Measurements from ENCODE around the gene C2orf81. TPM values are rescaled to one million over a fixed set of nuclear protein-coding genes. Genes with fewer than 3 reads are reported as not detected.
A peak's percentile ranks its signal among the peaks of the same experiment; 100 is the strongest.

The C2orf81 gene
- total and polyA plus RNA-seq, 2 of the 4 experiments (the other 2 are of a cell fraction), result 0.18 to 0.74 TPM

DNA sequence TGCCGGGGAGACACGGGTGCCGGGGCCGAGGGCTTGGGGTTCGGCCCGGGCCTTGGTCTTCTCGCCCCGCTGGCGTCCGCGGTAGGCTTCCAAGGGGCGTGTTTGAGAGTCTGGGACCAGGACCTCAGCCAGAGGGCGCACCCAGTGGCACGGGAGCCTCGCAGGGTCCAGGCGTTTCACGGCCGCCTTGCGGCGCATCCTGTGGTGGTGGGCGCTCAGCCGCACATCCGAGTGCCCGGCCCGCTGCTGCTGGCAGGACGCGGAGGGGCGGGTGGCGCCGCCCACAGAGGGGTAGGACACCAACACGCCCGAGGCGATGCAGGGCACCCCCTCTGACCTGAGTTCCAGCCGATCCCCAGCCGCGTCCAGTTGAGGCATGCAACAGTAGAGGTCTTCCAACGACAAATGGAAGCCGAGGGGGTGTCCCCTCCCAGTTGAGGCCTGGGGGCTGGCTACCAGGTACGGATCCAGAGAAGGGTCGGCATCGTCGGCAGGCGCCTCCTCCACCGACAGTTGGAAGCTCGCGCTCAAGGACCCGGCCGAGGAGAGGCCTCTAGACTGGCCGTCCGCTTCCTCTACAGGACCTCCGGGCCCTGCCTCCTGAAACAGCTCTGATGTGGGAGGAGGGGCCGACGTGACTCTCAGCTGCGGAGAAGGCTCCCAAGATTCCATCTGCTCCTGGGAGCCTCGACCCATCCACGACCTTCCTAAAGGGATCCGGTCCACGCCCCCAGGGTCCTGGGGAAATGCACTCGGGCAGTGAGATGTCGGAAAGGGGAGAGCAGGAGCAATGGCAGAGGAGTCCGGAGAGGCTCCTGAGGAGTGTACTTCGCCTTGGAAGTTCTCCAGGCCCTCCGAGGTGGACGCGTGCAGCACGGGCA, 6.3 kb downstream of the C2orf81 start:
- Histone ChIP-seq H3K36me3 (ENCODE audit: control insufficient read depth, insufficient read depth, low read length) (no peaks in the 10 kb centered on the region), H2BK5ac (ENCODE audit: low read depth, low read length, poor library complexity, severe bottlenecking) (no peak overlapping the region), H4K5ac (ENCODE audit: low read depth, low read length) (no peak overlapping the region), H3K27me3 (ENCODE audit: control insufficient read depth, insufficient read depth, low read length) (peaks cover 34% of the 10 kb centered on the region), H4K8ac (ENCODE audit: low read depth in 2 of 2, low read length in 2 of 2) (peak overlapping the region; percentile 10 to 25; a peak in 2 of 4 replicates), H3K4me3 (ENCODE audit: insufficient read depth, low read depth, low read length) (no peak overlapping the region), H3K79me1 (ENCODE audit: low read depth in 1 of 2, low read length in 2 of 2) (no peaks in the 10 kb centered on the region), H3K27ac (ENCODE audit: insufficient read depth, low read length) (no peak overlapping the region), H2BK15ac (ENCODE audit: low read depth, low read length) (no peak overlapping the region), H2AK5ac (ENCODE audit: low read depth, low read length) (no peak overlapping the region), H3K18ac (ENCODE audit: low read depth, low read length) (no peak overlapping the region), H3K4ac (ENCODE audit: low read depth, low read length) (no peak overlapping the region), H3K56ac (ENCODE audit: extremely low read depth, insufficient read depth, low read length) (no peak overlapping the region), H3K9me1 (ENCODE audit: insufficient read depth, low read length) (no peaks in the 10 kb centered on the region), H3K4me1 (ENCODE audit: control insufficient read depth, insufficient read depth, low read length) (no peaks in the 10 kb centered on the region), H3K4me2 (ENCODE audit: low read depth, low read length) (no peak overlapping the region; the same call in 1 of the 2 replicates), H3K9me3 (ENCODE audit: control insufficient read depth, insufficient read depth, low read length) (no peaks in the 10 kb centered on the region), H2AFZ (replicated peaks; ENCODE audit: low read length, poor library complexity) (peak overlapping the region; percentile 86), H3K23ac (ENCODE audit: low read depth, low read length) (no peak overlapping the region), H3K14ac (replicated peaks; ENCODE audit: low read depth, low read length) (no peak overlapping the region), H2AK9ac (replicated peaks; ENCODE audit: low read depth, low read length, poor library complexity) (peak overlapping the region; percentile 72), H4K20me1 (ENCODE audit: insufficient read depth, low read length) (no peaks in the 10 kb centered on the region), H3K9ac (ENCODE audit: low read depth, low read length) (no peak overlapping the region), H2BK120ac (ENCODE audit: low read depth, low read length) (no peak overlapping the region), H4K91ac (ENCODE audit: insufficient read depth, low read depth, low read length) (no peak overlapping the region), H2BK20ac (ENCODE audit: low read depth, low read length) (no peak overlapping the region)
- ChIA-PET POLR2A (ENCODE audit: unreplicated experiment) (no interaction called here), CTCF (no interaction called here)
- no TSS peak for BruUV-seq (replicated peaks)
- ATAC-seq (ENCODE audit: low read depth) (peak; percentile 44), DNase-seq (no peak)
- dilution Hi-C loops (cut with HindIII; ENCODE audit: low sequenced_read_pairs, unreplicated experiment) (no loop called here), in situ Hi-C loops (cut with MboI; ENCODE audit: low sequenced_read_pairs) (no loop called here), intact Hi-C loops (cut with micrococcal nuclease) (no loop called here)
- WGBS, 2 experiments (ENCODE audit: extremely low coverage in 2 of 2, insufficient read length in 1 of 2), result 10% methylated on average over 34 of the region's 66 CpGs; no CpG with 5 or more reads in 1 of the 2 experiments
- TF ChIP-seq MXI1 (IDR thresholded peaks at IDR 0.05; ENCODE audit: borderline replicate concordance, low read depth, low read length) (no peak), MAFK (IDR thresholded peaks at IDR 0.05; ENCODE audit: low read depth, low read length) (no peak), RCOR1 (IDR thresholded peaks at IDR 0.05; ENCODE audit: insufficient replicate concordance, low read length) (no peak), CHD1 (IDR thresholded peaks at IDR 0.05; ENCODE audit: low read depth, low read length) (no peak), SMC3 (IDR thresholded peaks at IDR 0.05; ENCODE audit: low read depth, low read length) (no peak), CEBPB (IDR thresholded peaks at IDR 0.05; ENCODE audit: low read depth, low read length) (no peak), POLR2A (IDR thresholded peaks at IDR 0.05; ENCODE audit: low read depth, low read length) (no peak), NFE2L2 (IDR thresholded peaks at IDR 0.05; ENCODE audit: low read depth, low read length) (no peak), MAZ (IDR thresholded peaks at IDR 0.05; ENCODE audit: borderline replicate concordance, low read depth, low read length) (no peak), RAD21 (IDR thresholded peaks at IDR 0.05; ENCODE audit: low read length) (no peak), BHLHE40 (IDR thresholded peaks at IDR 0.05; ENCODE audit: low read depth, low read length) (no peak), RFX5 (IDR thresholded peaks at IDR 0.05; ENCODE audit: low read depth, low read length) (no peak)
- TF ChIP-seq, protein P1, sequence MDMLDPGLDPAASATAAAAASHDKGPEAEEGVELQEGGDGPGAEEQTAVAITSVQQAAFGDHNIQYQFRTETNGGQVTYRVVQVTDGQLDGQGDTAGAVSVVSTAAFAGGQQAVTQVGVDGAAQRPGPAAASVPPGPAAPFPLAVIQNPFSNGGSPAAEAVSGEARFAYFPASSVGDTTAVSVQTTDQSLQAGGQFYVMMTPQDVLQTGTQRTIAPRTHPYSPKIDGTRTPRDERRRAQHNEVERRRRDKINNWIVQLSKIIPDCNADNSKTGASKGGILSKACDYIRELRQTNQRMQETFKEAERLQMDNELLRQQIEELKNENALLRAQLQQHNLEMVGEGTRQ (IDR thresholded peaks at IDR 0.05; ENCODE audit: low read depth, low read length), result no peak
- TF ChIP-seq, protein P2, sequence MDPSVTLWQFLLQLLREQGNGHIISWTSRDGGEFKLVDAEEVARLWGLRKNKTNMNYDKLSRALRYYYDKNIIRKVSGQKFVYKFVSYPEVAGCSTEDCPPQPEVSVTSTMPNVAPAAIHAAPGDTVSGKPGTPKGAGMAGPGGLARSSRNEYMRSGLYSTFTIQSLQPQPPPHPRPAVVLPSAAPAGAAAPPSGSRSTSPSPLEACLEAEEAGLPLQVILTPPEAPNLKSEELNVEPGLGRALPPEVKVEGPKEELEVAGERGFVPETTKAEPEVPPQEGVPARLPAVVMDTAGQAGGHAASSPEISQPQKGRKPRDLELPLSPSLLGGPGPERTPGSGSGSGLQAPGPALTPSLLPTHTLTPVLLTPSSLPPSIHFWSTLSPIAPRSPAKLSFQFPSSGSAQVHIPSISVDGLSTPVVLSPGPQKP (IDR thresholded peaks at IDR 0.05; ENCODE audit: borderline replicate concordance, low read depth, low read length), result no peak
- TF ChIP-seq, protein P3, sequence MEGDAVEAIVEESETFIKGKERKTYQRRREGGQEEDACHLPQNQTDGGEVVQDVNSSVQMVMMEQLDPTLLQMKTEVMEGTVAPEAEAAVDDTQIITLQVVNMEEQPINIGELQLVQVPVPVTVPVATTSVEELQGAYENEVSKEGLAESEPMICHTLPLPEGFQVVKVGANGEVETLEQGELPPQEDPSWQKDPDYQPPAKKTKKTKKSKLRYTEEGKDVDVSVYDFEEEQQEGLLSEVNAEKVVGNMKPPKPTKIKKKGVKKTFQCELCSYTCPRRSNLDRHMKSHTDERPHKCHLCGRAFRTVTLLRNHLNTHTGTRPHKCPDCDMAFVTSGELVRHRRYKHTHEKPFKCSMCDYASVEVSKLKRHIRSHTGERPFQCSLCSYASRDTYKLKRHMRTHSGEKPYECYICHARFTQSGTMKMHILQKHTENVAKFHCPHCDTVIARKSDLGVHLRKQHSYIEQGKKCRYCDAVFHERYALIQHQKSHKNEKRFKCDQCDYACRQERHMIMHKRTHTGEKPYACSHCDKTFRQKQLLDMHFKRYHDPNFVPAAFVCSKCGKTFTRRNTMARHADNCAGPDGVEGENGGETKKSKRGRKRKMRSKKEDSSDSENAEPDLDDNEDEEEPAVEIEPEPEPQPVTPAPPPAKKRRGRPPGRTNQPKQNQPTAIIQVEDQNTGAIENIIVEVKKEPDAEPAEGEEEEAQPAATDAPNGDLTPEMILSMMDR (conservative IDR thresholded peaks at IDR 0.05; ENCODE audit: low read depth, low read length), result no peak

Measured in IMR-90 (cell line).